ENCODE measurements around the gene CEP170.

CEP170 gene

DNA sequence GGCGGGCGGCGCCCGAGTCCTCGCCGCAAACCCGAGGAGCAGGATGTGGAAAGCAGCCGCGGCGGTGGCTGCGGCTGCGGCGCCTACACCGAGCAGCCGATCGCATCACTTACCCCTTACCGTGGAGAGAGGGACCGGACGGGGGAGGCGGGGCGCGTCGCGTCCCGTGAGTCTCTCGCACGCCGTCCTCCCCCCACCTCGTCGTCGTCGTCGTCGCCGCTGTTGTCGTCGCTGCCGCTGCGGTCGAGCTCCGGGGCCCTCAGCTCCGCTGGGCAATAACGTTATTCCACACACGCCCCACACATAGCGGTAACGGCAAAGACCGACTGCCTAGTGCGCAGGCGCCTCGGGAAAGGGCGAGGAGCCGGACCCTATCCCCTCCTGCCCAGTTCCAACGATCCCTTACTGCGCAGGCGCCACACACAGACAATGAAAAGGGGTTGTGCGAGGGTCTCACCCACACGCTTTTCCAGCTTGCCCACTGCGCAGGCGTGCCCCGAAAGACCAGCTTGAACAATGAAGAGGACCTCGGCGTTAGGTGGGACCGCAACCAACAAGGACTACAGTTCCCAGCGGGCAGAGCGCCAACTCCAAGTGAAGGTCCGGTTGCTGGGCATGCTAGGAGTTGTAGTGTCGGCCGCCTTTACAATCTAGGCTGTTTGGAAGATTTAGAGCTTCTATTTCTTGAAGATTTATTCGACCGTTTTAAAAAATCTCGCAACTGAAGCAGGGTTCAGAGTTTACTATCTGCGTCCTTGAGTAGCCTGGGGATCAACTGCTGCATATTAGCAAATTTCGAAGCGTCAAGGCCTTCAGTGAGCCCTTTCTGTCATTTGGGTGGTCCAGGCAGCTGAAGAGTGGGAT lies at the start of gene CEP170 (continued):
- TF ChIP-seq, protein P1, sequence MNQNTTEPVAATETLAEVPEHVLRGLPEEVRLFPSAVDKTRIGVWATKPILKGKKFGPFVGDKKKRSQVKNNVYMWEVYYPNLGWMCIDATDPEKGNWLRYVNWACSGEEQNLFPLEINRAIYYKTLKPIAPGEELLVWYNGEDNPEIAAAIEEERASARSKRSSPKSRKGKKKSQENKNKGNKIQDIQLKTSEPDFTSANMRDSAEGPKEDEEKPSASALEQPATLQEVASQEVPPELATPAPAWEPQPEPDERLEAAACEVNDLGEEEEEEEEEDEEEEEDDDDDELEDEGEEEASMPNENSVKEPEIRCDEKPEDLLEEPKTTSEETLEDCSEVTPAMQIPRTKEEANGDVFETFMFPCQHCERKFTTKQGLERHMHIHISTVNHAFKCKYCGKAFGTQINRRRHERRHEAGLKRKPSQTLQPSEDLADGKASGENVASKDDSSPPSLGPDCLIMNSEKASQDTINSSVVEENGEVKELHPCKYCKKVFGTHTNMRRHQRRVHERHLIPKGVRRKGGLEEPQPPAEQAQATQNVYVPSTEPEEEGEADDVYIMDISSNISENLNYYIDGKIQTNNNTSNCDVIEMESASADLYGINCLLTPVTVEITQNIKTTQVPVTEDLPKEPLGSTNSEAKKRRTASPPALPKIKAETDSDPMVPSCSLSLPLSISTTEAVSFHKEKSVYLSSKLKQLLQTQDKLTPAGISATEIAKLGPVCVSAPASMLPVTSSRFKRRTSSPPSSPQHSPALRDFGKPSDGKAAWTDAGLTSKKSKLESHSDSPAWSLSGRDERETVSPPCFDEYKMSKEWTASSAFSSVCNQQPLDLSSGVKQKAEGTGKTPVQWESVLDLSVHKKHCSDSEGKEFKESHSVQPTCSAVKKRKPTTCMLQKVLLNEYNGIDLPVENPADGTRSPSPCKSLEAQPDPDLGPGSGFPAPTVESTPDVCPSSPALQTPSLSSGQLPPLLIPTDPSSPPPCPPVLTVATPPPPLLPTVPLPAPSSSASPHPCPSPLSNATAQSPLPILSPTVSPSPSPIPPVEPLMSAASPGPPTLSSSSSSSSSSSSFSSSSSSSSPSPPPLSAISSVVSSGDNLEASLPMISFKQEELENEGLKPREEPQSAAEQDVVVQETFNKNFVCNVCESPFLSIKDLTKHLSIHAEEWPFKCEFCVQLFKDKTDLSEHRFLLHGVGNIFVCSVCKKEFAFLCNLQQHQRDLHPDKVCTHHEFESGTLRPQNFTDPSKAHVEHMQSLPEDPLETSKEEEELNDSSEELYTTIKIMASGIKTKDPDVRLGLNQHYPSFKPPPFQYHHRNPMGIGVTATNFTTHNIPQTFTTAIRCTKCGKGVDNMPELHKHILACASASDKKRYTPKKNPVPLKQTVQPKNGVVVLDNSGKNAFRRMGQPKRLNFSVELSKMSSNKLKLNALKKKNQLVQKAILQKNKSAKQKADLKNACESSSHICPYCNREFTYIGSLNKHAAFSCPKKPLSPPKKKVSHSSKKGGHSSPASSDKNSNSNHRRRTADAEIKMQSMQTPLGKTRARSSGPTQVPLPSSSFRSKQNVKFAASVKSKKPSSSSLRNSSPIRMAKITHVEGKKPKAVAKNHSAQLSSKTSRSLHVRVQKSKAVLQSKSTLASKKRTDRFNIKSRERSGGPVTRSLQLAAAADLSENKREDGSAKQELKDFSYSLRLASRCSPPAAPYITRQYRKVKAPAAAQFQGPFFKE (tag by site-specific recombination; IDR thresholded peaks at IDR 0.05; ENCODE audit: borderline replicate concordance): no peak
- TF ChIP-seq ZNF501 (tag by site-specific recombination; IDR thresholded peaks at IDR 0.05): peak; percentile 88
- peak; percentile 100 for TF ChIP-seq ZNF335 (tag by site-specific recombination; conservative IDR thresholded peaks at IDR 0.05)
- no peak for TF ChIP-seq ZNF548 (tag by site-specific recombination; IDR thresholded peaks at IDR 0.05)
- TF ChIP-seq, protein P2, sequence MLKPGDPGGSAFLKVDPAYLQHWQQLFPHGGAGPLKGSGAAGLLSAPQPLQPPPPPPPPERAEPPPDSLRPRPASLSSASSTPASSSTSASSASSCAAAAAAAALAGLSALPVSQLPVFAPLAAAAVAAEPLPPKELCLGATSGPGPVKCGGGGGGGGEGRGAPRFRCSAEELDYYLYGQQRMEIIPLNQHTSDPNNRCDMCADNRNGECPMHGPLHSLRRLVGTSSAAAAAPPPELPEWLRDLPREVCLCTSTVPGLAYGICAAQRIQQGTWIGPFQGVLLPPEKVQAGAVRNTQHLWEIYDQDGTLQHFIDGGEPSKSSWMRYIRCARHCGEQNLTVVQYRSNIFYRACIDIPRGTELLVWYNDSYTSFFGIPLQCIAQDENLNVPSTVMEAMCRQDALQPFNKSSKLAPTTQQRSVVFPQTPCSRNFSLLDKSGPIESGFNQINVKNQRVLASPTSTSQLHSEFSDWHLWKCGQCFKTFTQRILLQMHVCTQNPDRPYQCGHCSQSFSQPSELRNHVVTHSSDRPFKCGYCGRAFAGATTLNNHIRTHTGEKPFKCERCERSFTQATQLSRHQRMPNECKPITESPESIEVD (tag by site-specific recombination; IDR thresholded peaks at IDR 0.05): no peak
- peak; percentile 21; the same call in 1 of the 2 replicates for TF ChIP-seq ZBTB8A (tag by site-specific recombination; IDR thresholded peaks at IDR 0.05)
- no peak for TF ChIP-seq ZNF571 (tag by site-specific recombination; IDR thresholded peaks at IDR 0.05)
- TF ChIP-seq, protein P3, sequence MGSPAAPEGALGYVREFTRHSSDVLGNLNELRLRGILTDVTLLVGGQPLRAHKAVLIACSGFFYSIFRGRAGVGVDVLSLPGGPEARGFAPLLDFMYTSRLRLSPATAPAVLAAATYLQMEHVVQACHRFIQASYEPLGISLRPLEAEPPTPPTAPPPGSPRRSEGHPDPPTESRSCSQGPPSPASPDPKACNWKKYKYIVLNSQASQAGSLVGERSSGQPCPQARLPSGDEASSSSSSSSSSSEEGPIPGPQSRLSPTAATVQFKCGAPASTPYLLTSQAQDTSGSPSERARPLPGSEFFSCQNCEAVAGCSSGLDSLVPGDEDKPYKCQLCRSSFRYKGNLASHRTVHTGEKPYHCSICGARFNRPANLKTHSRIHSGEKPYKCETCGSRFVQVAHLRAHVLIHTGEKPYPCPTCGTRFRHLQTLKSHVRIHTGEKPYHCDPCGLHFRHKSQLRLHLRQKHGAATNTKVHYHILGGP (tag by site-specific recombination; IDR thresholded peaks at IDR 0.05): no peak
- TF ChIP-seq TCF7L2 (IDR thresholded peaks at IDR 0.05; ENCODE audit: borderline replicate concordance, low read depth, low read length): no peak
- no peak for TF ChIP-seq ZNF768 (tag by site-specific recombination; IDR thresholded peaks at IDR 0.05)
- TF ChIP-seq, protein P4, sequence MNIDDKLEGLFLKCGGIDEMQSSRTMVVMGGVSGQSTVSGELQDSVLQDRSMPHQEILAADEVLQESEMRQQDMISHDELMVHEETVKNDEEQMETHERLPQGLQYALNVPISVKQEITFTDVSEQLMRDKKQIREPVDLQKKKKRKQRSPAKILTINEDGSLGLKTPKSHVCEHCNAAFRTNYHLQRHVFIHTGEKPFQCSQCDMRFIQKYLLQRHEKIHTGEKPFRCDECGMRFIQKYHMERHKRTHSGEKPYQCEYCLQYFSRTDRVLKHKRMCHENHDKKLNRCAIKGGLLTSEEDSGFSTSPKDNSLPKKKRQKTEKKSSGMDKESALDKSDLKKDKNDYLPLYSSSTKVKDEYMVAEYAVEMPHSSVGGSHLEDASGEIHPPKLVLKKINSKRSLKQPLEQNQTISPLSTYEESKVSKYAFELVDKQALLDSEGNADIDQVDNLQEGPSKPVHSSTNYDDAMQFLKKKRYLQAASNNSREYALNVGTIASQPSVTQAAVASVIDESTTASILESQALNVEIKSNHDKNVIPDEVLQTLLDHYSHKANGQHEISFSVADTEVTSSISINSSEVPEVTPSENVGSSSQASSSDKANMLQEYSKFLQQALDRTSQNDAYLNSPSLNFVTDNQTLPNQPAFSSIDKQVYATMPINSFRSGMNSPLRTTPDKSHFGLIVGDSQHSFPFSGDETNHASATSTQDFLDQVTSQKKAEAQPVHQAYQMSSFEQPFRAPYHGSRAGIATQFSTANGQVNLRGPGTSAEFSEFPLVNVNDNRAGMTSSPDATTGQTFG (tag by site-specific recombination; IDR thresholded peaks at IDR 0.05; ENCODE audit: borderline replicate concordance): no peak
- no peak for TF ChIP-seq ZIC2 (tag by site-specific recombination; IDR thresholded peaks at IDR 0.05)
- peak; percentile 85 for TF ChIP-seq ZEB2 (tag by site-specific recombination; IDR thresholded peaks at IDR 0.05)
- TF ChIP-seq ZNF140 (tag by site-specific recombination; IDR thresholded peaks at IDR 0.05): no peak
- TF ChIP-seq ZBTB1 (tag by site-specific recombination; IDR thresholded peaks at IDR 0.05): no peak
- TF ChIP-seq ZNF10 (tag by site-specific recombination; IDR thresholded peaks at IDR 0.05): no peak
- TF ChIP-seq ZNF19 (tag by site-specific recombination; IDR thresholded peaks at IDR 0.05; ENCODE audit: low read depth): no peak
- TF ChIP-seq KLF1 (tag by site-specific recombination; IDR thresholded peaks at IDR 0.05): peak; percentile 69
- 0 out of 2 replicates have a peak, but pooled peaks have one; percentile 66 for TF ChIP-seq ZNF221 (tag by site-specific recombination; IDR thresholded peaks at IDR 0.05; ENCODE audit: borderline replicate concordance)
- no peak for TF ChIP-seq ZNF292 (tag by site-specific recombination; IDR thresholded peaks at IDR 0.05; ENCODE audit: borderline replicate concordance, low read depth)
- no peak for TF ChIP-seq ZFP41 (tag by site-specific recombination; IDR thresholded peaks at IDR 0.05; ENCODE audit: borderline replicate concordance)
- TF ChIP-seq ZNF426 (tag by site-specific recombination; IDR thresholded peaks at IDR 0.05): no peak
- TF ChIP-seq, protein P5, sequence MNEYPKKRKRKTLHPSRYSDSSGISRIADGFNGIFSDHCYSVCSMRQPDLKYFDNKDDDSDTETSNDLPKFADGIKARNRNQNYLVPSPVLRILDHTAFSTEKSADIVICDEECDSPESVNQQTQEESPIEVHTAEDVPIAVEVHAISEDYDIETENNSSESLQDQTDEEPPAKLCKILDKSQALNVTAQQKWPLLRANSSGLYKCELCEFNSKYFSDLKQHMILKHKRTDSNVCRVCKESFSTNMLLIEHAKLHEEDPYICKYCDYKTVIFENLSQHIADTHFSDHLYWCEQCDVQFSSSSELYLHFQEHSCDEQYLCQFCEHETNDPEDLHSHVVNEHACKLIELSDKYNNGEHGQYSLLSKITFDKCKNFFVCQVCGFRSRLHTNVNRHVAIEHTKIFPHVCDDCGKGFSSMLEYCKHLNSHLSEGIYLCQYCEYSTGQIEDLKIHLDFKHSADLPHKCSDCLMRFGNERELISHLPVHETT (tag by site-specific recombination; IDR thresholded peaks at IDR 0.05): no peak
- TF ChIP-seq, protein P6, sequence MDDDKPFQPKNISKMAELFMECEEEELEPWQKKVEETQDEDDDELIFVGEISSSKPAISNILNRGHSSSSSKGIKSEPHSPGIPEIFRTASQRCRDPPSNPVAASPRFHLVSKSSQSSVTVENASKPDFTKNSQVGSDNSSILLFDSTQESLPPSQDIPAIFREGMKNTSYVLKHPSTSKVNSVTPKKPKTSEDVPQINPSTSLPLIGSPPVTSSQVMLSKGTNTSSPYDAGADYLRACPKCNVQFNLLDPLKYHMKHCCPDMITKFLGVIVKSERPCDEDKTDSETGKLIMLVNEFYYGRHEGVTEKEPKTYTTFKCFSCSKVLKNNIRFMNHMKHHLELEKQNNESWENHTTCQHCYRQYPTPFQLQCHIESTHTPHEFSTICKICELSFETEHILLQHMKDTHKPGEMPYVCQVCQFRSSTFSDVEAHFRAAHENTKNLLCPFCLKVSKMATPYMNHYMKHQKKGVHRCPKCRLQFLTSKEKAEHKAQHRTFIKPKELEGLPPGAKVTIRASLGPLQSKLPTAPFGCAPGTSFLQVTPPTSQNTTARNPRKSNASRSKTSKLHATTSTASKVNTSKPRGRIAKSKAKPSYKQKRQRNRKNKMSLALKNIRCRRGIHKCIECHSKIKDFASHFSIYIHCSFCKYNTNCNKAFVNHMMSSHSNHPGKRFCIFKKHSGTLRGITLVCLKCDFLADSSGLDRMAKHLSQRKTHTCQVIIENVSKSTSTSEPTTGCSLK (tag by site-specific recombination; IDR thresholded peaks at IDR 0.05): no peak
